HCT116 (cell line): ENCODE data around the gene CRYGC.

ENCODE experiments used
- CBX3 ChIP-seq: IDR thresholded peaks from 2 replicates; pipeline ENCODE4 v1.6.1; 2012; ENCODE audit warnings: low read depth
- CEBPB ChIP-seq: IDR thresholded peaks from 2 replicates; pipeline ENCODE4 v1.6.1; 2012; ENCODE audit warnings: low read depth
- EZH2 ChIP-seq: fragments of 200-600 bp; sonication (generic); IDR thresholded peaks from 2 replicates; pipeline ENCODE4 v1.6.1; 2017; ENCODE audit warnings: antibody characterized with exemption, mixed run types
- POLR2A ChIP-seq: IDR thresholded peaks from 2 replicates; pipeline ENCODE4 v1.7.0; 2011; ENCODE audit warnings: borderline replicate concordance; ENCODE audit not compliant: insufficient read depth, insufficient read length; ENCODE audit errors: extremely low read depth
- POLR2AphosphoS5 ChIP-seq: IDR thresholded peaks from 2 replicates; pipeline ENCODE4 v1.6.1; 2011; ENCODE audit warnings: mild to moderate bottlenecking, low read depth, low read length, moderate library complexity
- SP1 ChIP-seq: IDR thresholded peaks from 2 replicates; pipeline ENCODE4 v1.6.1; 2012; ENCODE audit warnings: low read depth
- TCF7L2 ChIP-seq: IDR thresholded peaks from 2 replicates; pipeline ENCODE4 v1.7.0; 2011; ENCODE audit warnings: borderline replicate concordance, inconsistent platforms; ENCODE audit not compliant: insufficient read depth, insufficient read length; ENCODE audit errors: extremely low read depth
- YY1 ChIP-seq: IDR thresholded peaks from 2 replicates; pipeline ENCODE4 v1.6.1; 2011; ENCODE audit warnings: low read length, low read depth, moderate library complexity, mild to moderate bottlenecking; ENCODE audit not compliant: insufficient replicate concordance; ENCODE audit errors: extremely low read depth
- TF ChIP-seq, protein P1 (sequence below), 3 experiments: fragments of 200-600 bp in 1 of 3; sonication (generic) in 1 of 3; IDR thresholded peaks in 2 of 3; conservative IDR thresholded peaks in 1 of 3; 2 replicates each; pipeline ENCODE4 v1.5.1; 2012 to 2017; ENCODE audit warnings: low read depth in 2 of 3, low read length in 2 of 3, antibody characterized with exemption in 1 of 3, borderline replicate concordance in 1 of 3, control low read depth in 1 of 3, mild to moderate bottlenecking in 1 of 3, mixed read lengths in 1 of 3, mixed run types in 1 of 3, moderate library complexity in 1 of 3; ENCODE audit not compliant: insufficient read depth in 1 of 3
- TF ChIP-seq, protein P2 (sequence below): IDR thresholded peaks from 2 replicates; pipeline ENCODE4 v1.6.1; 2012; ENCODE audit warnings: low read depth
- TF ChIP-seq, protein P3 (sequence below): IDR thresholded peaks from 2 replicates; pipeline ENCODE4 v1.6.1; 2011; ENCODE audit warnings: mild to moderate bottlenecking, low read length, moderate library complexity; ENCODE audit not compliant: insufficient replicate concordance; ENCODE audit errors: extremely low read depth
- TF ChIP-seq, protein P4 (sequence below): IDR thresholded peaks from 2 replicates; pipeline ENCODE4 v1.6.1; 2012

DNA sequence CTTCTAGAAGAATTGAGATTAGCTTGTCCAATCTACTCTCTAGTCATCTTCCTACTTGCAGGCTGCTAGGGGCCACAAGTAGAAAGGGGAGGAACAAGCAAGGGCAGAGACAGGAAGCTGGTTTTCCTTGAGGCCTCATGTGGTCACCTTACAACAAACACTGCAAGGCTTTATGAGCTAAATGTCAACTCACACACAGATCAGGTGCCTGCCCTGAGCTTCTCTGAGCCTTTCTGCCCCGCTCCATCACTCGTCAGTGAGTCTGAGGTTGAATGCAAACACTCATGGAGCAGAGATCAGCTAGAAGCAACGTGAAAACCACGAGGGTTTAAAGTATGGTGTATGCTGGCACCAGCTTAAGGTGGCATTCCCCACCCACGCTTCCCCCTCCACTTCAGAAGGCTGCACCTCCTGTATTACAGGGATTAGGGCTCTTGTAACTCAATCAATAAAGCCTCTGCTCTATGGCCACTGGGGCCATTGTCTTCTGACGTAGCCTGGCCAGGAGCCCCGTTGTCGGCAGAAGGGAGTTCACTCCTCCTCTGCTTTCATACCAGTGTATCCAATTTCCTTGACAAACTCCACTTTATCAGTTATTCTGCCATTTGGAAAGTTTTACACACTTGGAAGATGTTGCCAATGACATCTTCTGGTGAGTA is 5.4 kb upstream of the CRYGC start:
- TF ChIP-seq, protein P1, sequence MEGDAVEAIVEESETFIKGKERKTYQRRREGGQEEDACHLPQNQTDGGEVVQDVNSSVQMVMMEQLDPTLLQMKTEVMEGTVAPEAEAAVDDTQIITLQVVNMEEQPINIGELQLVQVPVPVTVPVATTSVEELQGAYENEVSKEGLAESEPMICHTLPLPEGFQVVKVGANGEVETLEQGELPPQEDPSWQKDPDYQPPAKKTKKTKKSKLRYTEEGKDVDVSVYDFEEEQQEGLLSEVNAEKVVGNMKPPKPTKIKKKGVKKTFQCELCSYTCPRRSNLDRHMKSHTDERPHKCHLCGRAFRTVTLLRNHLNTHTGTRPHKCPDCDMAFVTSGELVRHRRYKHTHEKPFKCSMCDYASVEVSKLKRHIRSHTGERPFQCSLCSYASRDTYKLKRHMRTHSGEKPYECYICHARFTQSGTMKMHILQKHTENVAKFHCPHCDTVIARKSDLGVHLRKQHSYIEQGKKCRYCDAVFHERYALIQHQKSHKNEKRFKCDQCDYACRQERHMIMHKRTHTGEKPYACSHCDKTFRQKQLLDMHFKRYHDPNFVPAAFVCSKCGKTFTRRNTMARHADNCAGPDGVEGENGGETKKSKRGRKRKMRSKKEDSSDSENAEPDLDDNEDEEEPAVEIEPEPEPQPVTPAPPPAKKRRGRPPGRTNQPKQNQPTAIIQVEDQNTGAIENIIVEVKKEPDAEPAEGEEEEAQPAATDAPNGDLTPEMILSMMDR (IDR thresholded peaks at IDR 0.05 in 2 of 3, conservative IDR thresholded peaks at IDR 0.05 in 1 of 3; ENCODE audit: borderline replicate concordance in 1 of 3, insufficient read depth in 1 of 3, low read depth in 2 of 3, low read length in 2 of 3): no peak
- no peak for TF ChIP-seq YY1
- no peak for TF ChIP-seq POLR2A
- no peak for TF ChIP-seq POLR2AphosphoS5
- TF ChIP-seq CBX3: no peak
- no peak for TF ChIP-seq SP1
- no peak for TF ChIP-seq TCF7L2
- TF ChIP-seq, protein P2, sequence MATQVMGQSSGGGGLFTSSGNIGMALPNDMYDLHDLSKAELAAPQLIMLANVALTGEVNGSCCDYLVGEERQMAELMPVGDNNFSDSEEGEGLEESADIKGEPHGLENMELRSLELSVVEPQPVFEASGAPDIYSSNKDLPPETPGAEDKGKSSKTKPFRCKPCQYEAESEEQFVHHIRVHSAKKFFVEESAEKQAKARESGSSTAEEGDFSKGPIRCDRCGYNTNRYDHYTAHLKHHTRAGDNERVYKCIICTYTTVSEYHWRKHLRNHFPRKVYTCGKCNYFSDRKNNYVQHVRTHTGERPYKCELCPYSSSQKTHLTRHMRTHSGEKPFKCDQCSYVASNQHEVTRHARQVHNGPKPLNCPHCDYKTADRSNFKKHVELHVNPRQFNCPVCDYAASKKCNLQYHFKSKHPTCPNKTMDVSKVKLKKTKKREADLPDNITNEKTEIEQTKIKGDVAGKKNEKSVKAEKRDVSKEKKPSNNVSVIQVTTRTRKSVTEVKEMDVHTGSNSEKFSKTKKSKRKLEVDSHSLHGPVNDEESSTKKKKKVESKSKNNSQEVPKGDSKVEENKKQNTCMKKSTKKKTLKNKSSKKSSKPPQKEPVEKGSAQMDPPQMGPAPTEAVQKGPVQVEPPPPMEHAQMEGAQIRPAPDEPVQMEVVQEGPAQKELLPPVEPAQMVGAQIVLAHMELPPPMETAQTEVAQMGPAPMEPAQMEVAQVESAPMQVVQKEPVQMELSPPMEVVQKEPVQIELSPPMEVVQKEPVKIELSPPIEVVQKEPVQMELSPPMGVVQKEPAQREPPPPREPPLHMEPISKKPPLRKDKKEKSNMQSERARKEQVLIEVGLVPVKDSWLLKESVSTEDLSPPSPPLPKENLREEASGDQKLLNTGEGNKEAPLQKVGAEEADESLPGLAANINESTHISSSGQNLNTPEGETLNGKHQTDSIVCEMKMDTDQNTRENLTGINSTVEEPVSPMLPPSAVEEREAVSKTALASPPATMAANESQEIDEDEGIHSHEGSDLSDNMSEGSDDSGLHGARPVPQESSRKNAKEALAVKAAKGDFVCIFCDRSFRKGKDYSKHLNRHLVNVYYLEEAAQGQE: no peak
- TF ChIP-seq EZH2: no peak
- TF ChIP-seq CEBPB: no peak
- TF ChIP-seq, protein P3, sequence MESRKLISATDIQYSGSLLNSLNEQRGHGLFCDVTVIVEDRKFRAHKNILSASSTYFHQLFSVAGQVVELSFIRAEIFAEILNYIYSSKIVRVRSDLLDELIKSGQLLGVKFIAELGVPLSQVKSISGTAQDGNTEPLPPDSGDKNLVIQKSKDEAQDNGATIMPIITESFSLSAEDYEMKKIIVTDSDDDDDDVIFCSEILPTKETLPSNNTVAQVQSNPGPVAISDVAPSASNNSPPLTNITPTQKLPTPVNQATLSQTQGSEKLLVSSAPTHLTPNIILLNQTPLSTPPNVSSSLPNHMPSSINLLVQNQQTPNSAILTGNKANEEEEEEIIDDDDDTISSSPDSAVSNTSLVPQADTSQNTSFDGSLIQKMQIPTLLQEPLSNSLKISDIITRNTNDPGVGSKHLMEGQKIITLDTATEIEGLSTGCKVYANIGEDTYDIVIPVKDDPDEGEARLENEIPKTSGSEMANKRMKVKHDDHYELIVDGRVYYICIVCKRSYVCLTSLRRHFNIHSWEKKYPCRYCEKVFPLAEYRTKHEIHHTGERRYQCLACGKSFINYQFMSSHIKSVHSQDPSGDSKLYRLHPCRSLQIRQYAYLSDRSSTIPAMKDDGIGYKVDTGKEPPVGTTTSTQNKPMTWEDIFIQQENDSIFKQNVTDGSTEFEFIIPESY: no peak
- TF ChIP-seq, protein P4, sequence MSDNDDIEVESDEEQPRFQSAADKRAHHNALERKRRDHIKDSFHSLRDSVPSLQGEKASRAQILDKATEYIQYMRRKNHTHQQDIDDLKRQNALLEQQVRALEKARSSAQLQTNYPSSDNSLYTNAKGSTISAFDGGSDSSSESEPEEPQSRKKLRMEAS: no peak
